Measurements from ENCODE around the gene CPAMD8.
"Not testable (repeated sequence)": the region's sequence is repeated elsewhere in the genome, so short reads cannot be mapped to it uniquely, and the experiment has no call there.

CPAMD8 gene

DNA sequence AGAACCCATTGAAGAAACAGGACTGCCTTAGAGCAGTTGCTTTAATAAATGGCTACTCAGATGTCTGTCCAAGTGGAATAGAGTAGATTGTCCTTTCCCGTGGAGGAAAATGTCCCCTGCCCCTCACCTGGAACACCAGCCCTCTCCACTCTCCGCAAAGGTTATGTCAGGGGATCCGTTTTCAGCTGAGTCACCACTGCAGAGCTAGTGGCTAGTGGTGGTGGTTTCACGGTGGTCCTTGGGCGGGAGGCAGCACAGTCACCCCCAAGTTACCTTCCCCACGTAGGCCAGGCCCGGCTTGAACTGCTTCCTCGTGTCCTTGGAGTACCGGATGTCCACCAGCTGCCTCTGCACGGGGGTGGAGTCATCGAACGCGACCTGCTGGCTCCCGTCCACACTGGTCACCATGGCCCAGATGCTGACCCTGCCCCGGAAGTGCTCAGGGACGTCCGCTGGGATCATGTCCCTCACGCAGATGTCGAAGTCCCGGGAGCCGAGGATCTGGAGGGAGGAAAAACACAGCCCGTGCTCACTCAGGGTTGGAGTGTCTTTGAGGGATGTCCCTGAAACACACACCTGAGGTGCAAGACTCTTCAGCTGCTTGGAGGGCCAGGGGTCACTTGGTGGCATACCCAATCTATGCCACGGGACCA, 29.6 kb downstream of the CPAMD8 start:
- DNase-seq, result not testable (repeated sequence)

DNA sequence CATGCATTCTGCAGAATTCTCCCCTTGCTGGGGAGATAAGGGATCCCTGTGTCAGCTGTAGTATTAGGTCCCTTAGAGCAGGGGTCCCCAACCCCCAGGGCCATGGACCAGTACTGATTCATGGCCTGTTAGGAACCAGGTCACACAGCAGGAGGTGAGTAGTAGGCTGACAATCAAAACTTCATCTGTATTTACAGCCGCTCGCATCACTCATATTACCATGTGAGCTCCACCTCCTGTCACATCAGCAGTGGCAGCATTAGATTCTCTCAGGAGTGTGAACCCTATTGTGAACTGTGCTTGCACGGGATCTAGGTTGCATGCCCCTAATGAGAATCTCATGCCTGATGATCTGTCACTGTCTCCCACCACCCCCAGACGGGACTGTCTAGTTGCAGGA, 37.9 kb downstream of the CPAMD8 start:
- no peak for DNase-seq

DNA sequence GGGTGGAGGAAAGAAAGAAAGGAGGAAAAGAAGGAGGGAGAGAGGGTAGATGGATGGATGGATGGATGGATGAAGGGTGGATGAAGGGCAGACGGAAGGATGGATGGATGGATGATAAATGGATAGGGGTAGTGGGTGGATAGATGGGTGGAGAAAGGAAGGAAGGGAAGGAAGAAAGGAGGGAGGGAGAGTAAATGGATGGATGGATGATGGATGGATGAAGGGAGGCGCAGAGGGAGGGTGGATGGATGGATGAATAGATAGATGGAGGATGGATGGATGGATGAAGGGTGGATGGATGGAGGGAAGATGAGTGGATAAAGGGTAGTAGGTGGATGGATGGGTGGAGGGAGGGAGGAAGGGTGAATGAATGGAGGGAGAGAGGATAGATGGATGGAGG, 41.2 kb downstream of the CPAMD8 start:
- no peak for DNase-seq

DNA sequence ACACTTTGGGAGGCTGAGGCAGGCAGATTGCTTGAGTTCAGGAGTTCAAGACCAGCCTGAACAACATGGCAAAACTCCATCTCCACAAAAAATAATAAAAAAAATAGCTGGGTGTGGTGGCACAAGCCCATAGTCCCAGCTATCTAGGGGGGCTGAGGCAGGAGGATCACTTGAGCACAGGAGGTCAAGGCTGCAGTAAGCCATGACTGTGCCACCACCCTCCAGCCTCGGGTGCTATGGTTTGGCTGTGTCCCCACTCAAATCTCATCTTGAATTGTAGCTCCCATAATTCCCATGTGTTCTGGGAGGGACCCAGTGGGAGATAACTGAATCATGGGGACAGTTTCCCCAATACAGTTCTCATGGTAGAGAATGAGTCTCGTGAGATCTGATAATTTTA, 44.0 kb downstream of the CPAMD8 start:
- not testable (repeated sequence) for DNase-seq

DNA sequence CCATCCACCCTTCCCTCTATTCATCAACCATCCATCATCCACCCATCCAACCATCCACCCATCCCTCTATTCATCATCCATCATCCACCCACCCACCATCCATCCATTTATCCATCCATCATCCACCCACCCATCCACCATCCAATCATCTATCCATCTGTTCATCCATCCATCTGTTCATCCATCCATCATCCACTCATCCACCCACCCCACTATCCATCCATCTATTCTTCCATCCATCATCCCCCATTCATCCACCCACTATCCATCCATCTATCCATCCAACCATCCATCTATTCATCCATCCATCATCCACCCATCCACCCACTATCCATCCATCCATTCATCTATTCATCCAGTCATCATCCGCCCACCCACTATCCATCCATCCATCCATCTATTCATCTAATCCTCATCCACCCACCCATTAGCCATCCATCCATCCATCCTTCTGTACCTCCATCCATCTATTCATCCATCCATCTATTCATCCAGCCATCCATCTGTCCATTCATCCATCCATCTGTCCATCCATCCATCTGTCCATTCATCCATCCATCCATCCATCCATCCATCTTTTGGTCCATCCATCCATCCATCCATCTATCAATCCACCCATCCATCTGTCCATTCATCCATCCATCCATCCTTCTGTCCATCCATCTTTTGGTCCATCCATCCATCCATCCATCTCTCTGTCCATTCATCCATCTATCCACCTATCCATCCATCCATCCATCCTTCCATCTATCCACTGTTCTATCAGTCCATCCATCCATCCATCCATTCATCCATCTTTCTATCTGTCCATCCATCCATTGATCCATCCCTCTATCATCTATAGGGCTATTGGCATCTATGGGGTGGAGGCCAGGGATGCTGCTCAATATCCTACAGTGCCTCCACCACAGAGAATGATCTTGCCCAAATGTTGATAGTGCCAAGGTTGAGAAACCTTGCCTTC, 47.5 kb downstream of the CPAMD8 start:
- DNase-seq, result no peak

DNA sequence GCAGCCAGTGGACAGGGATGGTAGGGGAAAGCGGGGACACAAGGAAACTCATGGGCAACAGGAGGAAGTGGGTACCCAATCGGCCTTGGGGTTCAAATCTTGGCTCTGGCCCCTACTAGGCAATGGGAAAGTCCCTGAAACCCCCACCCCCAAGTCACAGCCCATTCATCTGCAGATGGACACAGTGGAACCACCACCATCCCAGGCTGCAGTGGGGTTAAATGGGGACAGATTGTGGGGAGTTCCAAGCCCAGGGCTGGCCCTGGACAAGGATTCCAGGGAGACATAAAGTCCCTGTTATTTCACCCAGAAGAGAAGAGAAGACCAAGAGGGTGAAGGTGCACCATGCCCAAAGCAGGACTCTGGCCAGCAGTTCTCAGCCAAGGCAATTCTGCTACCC, 48.5 kb downstream of the CPAMD8 start:
- no peak for DNase-seq

DNA sequence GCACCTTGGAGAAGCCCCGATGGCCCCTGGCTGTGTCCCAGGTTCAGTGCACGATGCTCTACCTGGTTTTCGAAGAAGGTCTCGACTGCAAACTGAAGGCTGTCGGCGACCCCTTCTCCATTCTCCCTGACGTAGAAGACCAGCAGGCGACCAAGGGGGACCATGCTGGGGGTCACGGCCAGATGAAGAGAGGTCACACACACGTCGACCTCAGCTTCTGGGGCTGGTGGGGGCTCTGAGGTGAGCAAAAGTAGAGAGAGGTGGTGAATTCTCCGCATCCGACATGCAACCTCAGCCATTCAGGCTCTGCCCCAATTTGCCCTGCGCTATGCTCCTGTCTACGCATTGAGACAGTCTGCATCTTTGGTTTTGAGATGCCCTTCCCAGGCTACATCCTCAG, 49.3 kb downstream of the CPAMD8 start:
- DNase-seq, result no peak

DNA sequence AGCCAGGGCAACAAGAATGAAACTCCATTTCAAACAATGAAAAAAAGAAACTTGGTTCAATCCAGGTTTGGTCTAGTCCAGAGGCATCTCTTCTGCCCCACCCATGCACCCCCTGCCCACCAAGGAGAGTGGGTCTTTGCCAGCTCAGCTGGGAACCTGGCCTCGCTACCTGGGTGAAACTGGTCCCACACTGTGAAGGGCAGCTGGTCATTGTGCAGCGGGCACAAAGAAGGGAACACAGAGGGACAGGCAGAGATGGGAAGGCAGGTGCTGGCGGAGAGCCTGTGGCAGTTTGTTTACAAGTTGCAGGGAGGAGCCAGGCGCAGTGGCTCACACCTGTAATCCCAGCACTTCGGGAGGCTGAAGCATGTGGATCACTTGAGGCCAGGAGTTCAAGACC, 50.2 kb downstream of the CPAMD8 start:
- DNase-seq, result no peak

DNA sequence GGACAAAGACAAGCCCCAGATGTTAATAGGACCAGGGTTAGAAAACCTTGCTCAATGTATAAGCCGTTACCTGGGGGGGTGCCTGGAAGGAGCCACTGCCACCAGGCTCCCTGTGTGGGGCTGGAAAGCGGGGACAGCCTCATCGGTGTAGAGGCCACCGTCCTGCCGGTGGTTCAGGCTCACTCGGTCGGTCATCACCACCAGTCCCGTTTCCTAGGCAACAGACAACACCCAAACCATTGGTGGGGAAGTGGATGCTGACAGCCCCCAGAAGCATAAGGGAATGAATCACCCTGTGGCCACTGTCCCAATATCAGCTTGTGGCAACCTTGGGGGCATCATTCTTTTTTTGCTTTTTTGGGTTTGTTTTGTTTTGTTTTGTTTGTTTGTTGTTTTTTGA, 55.8 kb downstream of the CPAMD8 start:
- no peak for DNase-seq

DNA sequence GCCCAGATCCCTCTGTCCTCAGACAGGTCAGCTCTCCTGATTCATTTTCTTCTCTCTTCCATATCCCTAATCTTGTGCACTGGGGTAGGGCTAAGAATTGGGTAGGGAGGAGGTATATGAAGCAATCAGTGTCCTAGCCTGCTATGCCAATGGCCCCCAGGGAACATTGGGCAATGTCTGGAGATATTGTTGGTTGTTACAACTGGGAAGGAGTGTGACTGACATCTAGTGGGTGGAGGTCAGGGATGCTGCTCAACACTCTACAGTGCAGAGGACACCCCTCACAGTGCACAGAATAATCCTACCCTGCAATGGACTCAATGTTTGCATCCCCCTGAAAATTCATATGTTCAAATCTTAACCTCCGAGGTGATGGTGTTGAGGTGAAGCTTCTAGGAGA, 57.5 kb downstream of the CPAMD8 start:
- DNase-seq, result no peak

DNA sequence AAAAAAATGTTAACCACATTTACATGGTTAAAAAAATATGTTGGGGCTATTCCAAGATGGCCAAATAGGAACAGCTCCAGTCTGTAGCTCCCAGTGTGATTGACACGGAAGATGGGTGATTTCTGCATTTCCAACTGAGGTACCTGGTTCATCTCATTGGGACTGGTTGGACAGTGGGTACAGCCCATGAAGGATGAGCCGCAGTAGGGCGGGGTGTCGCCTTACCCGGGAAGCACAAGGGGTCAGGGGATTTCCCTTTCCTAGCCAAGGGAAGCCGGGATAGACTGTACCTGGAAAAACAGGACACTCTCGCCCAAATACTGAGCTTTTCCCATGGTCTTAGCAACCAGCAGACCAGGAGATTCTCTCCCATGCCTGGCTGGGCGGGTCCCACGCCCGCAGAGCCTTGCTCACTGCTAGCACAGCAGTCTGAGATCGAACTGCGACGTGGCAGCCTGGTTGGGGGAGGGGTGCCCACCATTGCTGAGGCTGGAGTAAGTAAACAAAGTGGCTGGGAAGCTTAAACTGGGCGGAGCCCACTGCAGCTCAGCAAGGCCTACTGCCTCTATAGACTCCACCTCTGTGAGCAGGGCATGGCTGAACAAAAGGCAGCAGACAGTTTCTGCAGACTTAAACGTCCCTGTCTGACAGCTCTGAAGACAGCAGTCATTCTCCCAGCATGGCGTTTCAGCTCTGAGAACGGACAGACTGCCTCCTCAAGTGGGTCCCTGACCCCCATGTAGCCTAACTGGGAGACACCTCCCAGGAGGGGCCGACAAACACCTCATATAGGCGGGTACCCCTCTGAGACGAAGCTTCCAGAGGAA, 65.4 kb downstream of the CPAMD8 start:
- not testable (repeated sequence) for DNase-seq

DNA sequence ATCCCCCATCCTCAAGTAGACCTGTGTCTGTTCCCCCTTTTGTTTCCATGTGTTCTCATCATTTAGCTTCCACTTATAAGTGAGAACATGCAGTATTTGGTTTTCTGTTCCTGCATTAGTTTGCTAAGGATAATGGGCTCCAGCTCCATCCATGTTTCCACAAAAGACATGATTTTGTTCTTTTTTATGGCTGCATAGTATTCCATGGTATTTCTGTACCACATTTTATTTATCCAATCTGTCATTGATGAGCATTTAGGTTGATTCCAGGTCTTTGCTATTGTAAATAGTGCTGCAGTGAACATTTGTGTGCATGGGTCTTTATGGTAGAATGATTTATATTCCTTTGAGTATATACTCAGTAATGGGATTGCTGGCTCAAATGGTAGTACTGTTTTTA, 68.3 kb downstream of the CPAMD8 start:
- not testable (repeated sequence) for DNase-seq

DNA sequence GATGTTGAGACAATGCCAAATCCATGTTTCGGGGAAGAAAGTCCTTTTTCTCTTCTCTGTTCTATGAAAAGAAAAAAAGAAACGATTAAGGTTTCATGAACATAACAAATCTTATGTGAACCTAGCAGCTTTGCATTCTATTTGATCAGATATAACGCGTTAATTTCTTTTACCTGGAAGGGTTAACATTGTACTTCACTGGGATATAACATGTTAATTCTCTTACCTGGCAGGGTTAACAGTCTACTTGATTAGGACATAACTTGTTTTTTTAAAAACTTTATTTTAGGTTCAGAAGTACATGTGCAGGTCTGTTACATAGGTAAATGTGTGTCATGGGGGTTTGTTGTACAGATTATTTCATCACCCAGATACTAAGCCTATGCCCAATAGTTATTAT, 68.8 kb downstream of the CPAMD8 start:
- DNase-seq, result no peak

DNA sequence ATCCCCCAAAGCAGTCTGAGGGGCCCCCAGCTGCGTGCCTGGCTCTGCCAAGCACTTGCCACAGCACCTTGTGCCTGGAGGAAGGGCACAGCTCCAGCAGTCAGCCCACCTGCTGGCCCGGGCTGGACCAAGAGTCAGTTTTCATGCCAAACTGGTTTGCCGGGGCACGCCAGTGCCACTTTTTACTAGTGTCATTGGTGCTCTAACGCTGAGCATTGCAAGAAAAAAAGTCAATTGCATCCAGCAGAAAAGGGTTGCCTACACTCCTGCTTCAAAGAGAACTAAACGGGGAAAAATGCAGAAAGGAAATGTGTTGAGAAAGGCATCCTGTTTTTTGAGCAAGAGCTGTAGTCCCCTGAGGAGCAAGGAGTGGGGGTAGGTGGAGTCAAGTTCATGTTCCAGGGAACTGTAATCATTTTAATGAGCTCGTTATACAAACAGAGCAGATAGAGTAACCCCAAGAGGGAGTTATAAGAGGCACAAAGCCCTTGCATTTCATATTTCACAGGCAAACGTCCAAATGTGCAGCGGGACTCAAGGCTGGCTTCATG, 69.4 kb downstream of the CPAMD8 start:
- no peak for DNase-seq

DNA sequence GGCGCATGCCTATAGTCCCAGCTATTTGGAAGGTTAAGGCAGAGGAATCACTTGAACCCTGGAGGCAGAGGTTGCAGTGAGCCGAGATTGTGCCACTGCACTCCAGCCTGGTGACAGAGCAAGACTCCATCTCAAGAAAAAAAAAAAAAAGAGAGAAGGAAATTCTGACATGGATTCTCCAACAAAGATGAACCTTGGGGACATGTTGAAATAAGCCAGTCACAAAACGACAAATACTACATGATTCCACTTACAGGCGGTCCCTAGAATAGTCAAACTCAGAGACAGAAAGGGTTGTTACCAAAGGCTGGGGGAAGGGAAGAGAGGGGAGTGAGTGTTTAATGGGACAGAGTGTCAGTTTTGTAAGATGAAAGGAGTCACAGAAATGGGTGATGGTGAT, 71.4 kb downstream of the CPAMD8 start:
- no peak for DNase-seq

DNA sequence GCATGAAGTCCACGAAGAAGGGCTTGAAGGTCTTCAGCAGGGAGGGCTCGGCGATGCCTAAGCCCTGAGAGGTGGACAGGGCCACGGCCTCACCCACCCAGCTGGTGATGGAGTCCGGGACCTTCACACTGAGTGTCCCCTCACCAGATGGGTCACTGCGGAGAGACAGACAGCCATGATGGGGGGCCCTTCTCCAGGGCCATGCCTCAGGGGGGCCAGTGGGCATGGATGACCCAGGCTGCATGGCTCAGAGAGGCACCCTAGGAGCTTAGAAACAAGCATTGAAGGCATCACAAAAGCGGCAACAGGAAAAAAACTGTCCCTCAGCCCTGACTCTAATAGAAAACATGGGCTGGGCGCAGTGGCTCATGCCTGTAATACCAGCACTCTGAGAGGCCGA, 74.6 kb downstream of the CPAMD8 start:
- DNase-seq, result no peak

DNA sequence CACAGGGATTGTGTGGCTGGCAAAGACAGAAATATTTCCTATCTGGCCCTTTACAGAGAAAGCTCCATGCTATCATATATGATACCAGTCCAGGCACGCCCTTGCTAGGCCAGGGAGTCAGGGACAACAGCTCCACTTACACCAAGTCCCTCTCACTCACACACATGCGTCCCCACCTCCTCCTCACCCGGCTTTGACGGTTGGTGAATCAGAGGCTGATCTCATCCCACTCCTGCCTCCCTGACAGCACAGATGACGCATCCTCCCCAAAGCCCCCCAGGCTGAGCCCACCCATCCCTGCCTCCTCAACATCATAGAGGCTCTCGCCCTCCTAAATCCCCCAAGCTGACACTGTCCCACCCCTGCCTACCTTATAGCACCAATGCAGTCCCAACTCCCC, 75.1 kb downstream of the CPAMD8 start:
- DNase-seq, result no peak

DNA sequence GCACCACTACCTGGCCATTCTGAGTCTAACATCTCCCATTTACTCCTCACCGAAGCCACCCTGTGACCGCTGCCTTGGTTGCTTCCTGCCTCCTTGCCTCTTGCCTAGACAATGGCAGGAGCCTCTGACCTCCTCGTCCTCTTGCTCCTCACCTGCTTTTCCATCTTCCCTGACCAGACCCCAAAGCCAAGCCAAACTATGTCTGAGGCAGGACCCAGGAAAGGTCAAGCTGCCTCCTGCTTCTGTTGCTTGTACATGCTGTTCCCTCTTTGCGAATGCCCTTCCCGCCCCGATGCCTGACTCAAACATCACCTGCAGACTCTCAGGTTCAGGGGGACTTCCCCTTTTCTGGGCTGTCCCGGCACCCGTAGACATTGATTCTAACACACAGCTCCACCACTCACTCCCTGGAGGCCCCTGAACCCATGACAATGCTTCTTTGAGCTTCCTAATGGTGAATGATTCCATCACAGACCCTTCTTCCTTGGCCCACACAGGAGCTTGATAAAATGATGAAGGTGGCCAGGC, 77.0 kb downstream of the CPAMD8 start:
- no peak for DNase-seq

DNA sequence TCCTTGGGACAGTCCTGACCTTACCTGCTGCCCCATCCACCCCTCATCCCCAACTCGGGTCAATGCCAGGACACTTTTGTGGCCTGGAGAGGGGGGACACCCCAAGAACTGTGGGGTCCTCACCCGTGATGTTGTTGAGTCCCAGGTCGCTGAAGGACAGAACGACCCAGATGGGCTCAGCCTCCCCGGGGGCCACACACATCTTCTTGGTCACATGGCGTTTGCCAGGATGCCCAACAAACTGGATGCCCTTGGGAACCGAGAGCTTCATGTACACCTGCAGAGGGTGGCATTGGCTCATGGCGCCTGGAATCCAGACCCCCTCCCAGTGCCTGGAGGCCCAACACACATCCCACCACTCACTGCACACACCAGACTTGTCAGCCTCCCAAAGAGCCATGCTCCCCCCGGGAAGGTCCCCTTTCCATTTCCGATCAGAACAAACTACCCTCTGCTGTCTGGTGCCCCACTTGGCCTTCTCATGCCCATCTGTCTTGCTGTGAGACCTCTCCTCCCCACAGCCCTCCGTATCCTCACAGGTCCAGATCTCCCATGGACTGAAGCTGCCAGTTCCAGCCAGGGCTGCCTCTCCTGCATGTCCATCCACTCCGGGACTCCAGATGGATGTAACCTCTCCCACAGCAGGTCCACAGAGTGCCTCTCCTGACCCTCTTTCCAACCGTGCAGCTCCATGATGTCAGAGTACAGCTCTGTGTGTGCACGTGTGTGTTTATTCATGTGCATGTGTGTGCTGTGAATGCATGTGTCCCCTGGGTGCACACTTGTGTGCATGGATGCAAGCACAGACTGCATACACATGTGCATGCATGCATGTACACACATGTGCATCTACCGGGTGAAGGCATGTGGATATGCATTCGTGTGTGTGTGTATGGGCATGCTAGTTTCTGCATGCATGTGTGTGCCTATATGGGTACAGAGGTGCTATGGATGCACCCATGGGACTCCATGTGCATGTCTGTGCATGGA, 79.4 kb downstream of the CPAMD8 start:
- no peak for DNase-seq

DNA sequence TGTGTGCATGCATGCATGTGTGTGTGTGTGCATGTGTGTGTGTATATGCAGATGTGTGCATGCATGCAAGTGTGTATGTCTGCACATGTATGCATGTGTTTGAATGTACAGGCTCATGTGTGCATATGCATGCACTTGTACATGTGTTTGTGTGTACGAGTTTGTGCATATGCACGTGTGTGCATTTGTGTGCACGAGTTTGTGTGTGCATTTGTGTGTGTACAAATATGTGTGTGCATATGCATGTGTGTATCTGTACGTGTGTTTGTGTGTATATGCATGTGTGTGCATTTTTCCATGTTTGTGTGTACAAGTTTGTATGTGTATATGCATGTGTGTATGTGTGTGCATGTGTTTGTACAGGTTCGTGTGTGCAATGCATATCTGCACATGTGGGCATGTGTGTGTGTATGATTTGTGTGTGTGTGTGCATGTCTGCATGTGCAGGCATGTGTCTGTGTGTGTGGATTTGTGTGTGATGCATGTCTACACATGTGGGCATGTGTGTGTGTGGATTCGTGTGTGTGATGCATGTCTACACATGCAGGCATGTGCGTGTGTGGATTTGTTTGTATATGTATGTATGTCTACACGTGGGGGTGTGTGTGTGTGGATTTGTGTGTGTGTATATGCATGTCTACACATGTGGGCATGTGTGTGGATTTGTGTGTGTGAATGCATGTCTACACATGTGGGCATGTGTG, 80.7 kb downstream of the CPAMD8 start:
- DNase-seq, result no peak

DNA sequence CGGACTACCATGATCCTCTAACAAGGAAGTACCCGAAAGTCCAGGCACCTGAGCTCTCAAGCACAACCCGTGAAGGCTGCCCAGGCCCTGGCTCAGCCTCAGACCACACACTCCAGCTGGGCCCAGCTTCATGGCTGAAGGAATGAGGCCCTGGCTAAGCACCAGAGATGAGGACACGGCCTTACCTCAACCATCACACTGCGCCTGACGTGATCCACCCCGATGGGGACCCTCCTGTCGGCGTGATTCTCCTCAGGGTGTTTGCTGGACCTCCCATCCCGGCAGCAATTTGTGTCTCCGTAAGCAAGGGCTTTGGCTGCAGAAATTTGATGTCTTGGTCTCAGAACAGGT, 81.3 kb downstream of the CPAMD8 start:
- no peak for DNase-seq

Data from NCI-H2227 treated with DMSO at 0.1 percent for 48 hours (cell line).